ENCODE measurements around the gene SLC25A30. TPM values are rescaled to one million over a fixed set of nuclear protein-coding genes. Genes with fewer than 3 reads are reported as not detected.

The SLC25A30 gene
- total and polyA plus RNA-seq, 9 of the 15 experiments (the other 6 are each of a cell fraction or from before 2014, with no cell fraction given), result 1.1 to 11.1 (median 5.6) TPM

- TF ChIP-seq RBBP5 (IDR thresholded peaks at IDR 0.05; ENCODE audit: borderline replicate concordance, insufficient read depth, low read length, poor library complexity, severe bottlenecking) (no peak), NUFIP1 (IDR thresholded peaks at IDR 0.05; ENCODE audit: partially characterized antibody) (no peak), ZFP36 (IDR thresholded peaks at IDR 0.05; ENCODE audit: low read depth, low read length, partially characterized antibody) (no peak), UBTF (IDR thresholded peaks at IDR 0.05; ENCODE audit: borderline replicate concordance in 1 of 2, low read depth in 2 of 2, low read length in 2 of 2) (no peak), NFXL1 (CRISPR knock-in tag; IDR thresholded peaks at IDR 0.05) (no peak), TCF3 (CRISPR knock-in tag; IDR thresholded peaks at IDR 0.05) (no peak), RB1 (IDR thresholded peaks at IDR 0.05; ENCODE audit: low read depth) (0 out of 2 replicates have a peak, but pooled peaks have one; percentile 33), RNF219 (CRISPR knock-in tag; IDR thresholded peaks at IDR 0.05) (no peak), MAX (CRISPR knock-in tag; IDR thresholded peaks at IDR 0.05) (no peak)
Measured at GRCh38 chr13:45370922-45371406, 47.2 kb downstream of the SLC25A30 start (continued).

Measured in K562 (cell line).